Effector memory CD4-positive, alpha-beta T cell (primary cell): ENCODE results near the gene IQCF5.
"Not testable (repeated sequence)": the region's sequence is repeated elsewhere in the genome, so short reads cannot be mapped to it uniquely, and the experiment has no call there.

Source experiments
- DNase-seq, 3 donors: peaks; one replicate each; pipeline ENCODE4 v3.0.0-alpha.2; 2020
- H3K27ac ChIP-seq: 2 replicates; pipeline ENCODE4 v1.7.0; 2013; ENCODE audit warnings: mild to moderate bottlenecking, low read length, moderate library complexity; ENCODE audit not compliant: insufficient read depth, poor library complexity, severe bottlenecking
- H3K27me3 ChIP-seq: replicated peaks from 2 replicates; pipeline ENCODE4 v1.7.0; 2013; ENCODE audit warnings: mild to moderate bottlenecking, low read length; ENCODE audit not compliant: insufficient read depth, control insufficient read depth, poor library complexity, severe bottlenecking
- H3K36me3 ChIP-seq: 2 replicates; pipeline ENCODE4 v1.7.0; 2013; ENCODE audit warnings: mild to moderate bottlenecking, low read length, moderate library complexity; ENCODE audit not compliant: control insufficient read depth, insufficient read depth
- H3K4me1 ChIP-seq: 2 replicates; pipeline ENCODE4 v1.7.0; 2013; ENCODE audit warnings: low read length, mild to moderate bottlenecking; ENCODE audit not compliant: control insufficient read depth, insufficient read depth, poor library complexity, severe bottlenecking
- H3K4me3 ChIP-seq: 2 replicates; pipeline ENCODE4 v1.7.0; 2013; ENCODE audit warnings: low read length, low read depth, mild to moderate bottlenecking; ENCODE audit not compliant: insufficient read depth, poor library complexity, severe bottlenecking
- H3K9me3 ChIP-seq: 2 replicates; pipeline ENCODE4 v1.7.0; 2013; ENCODE audit warnings: mild to moderate bottlenecking, low read length, moderate library complexity; ENCODE audit not compliant: control insufficient read depth

Gene IQCF5

GRCh38 chr3:51873253-51873766 lies 2.1 kb downstream of the IQCF5 start:
- DNase-seq: no peak
- Histone ChIP-seq H3K36me3 (no peaks in the 10 kb centered on the region), H3K9me3 (no peaks in the 10 kb centered on the region), H3K27me3 (no peaks in the 10 kb centered on the region), H3K4me3 (no peak overlapping the region), H3K27ac (no peak overlapping the region), H3K4me1 (no peaks in the 10 kb centered on the region)

DNA sequence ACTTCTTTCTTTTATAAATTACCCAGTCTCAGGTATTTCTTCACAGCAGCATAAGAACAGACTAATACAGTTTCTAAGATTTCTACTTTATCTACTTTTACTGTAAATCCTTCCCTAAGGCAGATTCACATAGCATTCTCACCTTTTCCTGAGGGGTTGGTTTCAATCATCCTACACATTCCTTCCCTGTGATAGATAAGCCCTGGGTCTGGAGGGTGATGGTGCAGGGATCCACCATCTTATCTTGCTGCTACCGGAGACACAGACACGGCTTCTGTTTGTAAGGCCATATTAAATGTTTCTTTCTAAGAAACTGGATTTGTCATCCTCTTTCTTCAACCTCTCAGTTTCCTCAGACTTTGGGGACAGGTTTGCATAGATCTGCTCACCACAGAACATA lies 6.1 kb downstream of the IQCF5 start:
- Histone ChIP-seq H3K27ac (no peak overlapping the region), H3K27me3 (no peaks in the 10 kb centered on the region), H3K4me1 (no peaks in the 10 kb centered on the region), H3K36me3 (no peaks in the 10 kb centered on the region), H3K4me3 (no peak overlapping the region), H3K9me3 (no peaks in the 10 kb centered on the region)
- DNase-seq: no peak

- H3K9me3 ChIP-seq, H3K27me3 ChIP-seq, H3K4me1 ChIP-seq, H3K27ac ChIP-seq, DNase-seq, H3K4me3 ChIP-seq, H3K36me3 ChIP-seq: not testable (repeated sequence)
Observed at GRCh38 chr3:51868896-51869295, 6.5 kb downstream of the IQCF5 start.

DNA sequence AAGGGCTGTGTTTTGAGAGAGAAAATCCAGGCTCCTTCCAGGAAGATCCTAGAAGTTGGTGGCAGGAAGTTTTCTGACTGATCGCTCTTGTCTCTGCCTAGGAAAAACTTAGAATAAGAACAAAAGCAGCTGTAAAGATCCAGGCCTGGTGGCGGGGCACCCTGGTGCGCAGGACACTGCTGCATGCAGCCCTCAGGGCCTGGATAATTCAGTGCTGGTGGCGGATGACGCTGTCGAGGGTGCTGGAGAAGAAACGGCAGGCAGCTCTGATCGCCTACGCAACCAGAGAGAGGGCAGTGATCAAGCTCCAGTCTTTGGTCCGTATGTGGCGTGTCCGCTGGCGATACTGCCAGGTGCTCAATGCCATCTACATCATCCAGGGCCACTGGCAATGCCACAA lies 12.5 kb downstream of the IQCF5 start:
- Histone ChIP-seq H3K36me3 (no peaks in the 10 kb centered on the region), H3K4me3 (no peak overlapping the region), H3K4me1 (no peaks in the 10 kb centered on the region), H3K27me3 (no peaks in the 10 kb centered on the region), H3K27ac (no peak overlapping the region), H3K9me3 (no peaks in the 10 kb centered on the region)
- no peak for DNase-seq

- H3K27ac ChIP-seq: no peak within 1 kb of the TSS
- H3K27me3 ChIP-seq: no peaks in the 10 kb centered on the region
- DNase-seq: no peak
- H3K36me3 ChIP-seq: no peaks in the 10 kb centered on the region
- no peak within 1 kb of the TSS for H3K4me3 ChIP-seq
- H3K4me1 ChIP-seq: no peaks in the 10 kb centered on the region
- H3K9me3 ChIP-seq: no peaks in the 10 kb centered on the region
Observed at GRCh38 chr3:51860703-51861665, 14.4 kb downstream of the IQCF5 start, which contains the start of gene IQCF2. Gene IQCF2 (plus strand): TSS chr3:51861615. CDS start chr3:51861667, 52 bp downstream.

GRCh38 chr3:51855411-51855810 lies 20.0 kb downstream of the IQCF5 start:
- H3K27ac ChIP-seq, H3K4me1 ChIP-seq, H3K36me3 ChIP-seq, H3K9me3 ChIP-seq, H3K4me3 ChIP-seq, DNase-seq, H3K27me3 ChIP-seq: not testable (repeated sequence)

DNA sequence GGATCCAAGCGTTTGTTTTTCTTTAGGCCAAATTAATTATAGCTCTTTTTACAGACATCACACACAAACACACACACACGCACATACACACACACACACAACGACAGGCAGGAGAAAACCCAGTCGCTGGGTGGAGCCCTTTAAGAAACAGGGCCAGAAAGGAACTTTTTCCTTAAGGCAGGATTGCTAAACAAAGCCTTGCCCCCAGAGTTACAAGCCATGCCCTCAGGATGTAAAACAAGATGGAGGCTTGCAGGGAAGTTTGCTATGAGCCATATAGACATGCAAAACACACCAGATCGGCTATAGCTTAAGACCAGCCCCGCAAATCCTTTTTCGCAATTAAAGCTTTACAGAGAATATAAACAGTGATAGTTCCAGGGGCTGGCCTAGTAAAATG lies 30.3 kb downstream of the IQCF5 start:
- Histone ChIP-seq H3K27ac (no peak overlapping the region), H3K4me1 (no peaks in the 10 kb centered on the region), H3K4me3 (no peak overlapping the region), H3K9me3 (no peaks in the 10 kb centered on the region), H3K36me3 (no peaks in the 10 kb centered on the region), H3K27me3 (peaks cover 5% of the 10 kb centered on the region)
- DNase-seq: no peak

DNA sequence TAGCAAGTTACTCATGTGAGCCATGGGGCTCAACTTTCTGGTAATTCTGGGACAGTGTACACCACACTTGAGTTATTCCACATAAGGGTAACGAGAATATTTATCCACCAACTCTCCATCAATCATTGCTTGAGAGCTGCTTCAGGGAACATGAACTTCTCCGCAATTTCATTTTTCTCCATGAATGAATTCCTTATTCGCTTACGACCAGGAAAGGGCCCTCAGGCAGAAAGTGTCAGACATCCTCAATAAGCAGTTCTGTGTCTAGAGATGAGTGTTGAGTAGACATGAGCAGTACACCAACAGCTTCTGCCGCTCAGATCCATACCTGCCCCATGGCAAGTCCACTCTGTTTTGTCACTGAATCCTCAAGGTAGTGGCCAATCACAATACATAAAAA lies 38.8 kb downstream of the IQCF5 start:
- Histone ChIP-seq H3K36me3 (no peaks in the 10 kb centered on the region), H3K4me1 (no peaks in the 10 kb centered on the region), H3K27ac (no peak overlapping the region), H3K9me3 (no peaks in the 10 kb centered on the region), H3K27me3 (no peaks in the 10 kb centered on the region), H3K4me3 (no peak overlapping the region)
- DNase-seq: no peak

DNA sequence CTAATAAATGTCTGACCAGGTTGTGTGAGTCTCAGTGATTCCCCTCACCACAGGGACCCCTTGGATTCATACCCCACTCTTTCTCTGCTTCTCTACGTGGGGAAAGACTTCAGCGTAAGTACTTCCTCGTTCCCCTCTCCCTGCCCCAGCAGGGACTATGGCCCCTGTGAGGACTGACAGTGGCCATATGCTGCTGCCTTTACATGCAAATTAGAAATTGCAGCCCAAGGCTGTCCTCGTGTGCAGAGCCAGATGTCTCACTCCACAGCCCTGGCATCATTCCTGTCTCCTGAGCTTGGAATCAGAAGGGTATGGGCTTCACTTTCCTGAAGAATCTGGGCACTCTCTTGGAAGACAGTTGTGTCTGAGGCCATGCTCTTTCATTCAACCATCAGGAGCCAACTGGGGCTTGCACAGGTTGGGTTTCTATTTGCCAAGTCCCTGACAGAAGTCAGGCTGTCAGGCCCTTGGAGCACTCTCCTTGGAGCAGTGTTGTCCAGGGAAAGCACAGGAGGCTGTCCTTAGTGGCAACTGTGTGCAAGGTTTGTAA lies 44.5 kb downstream of the IQCF5 start:
- Histone ChIP-seq H3K36me3 (no peaks in the 10 kb centered on the region), H3K4me3 (no peak overlapping the region), H3K9me3 (no peaks in the 10 kb centered on the region), H3K27me3 (no peaks in the 10 kb centered on the region), H3K27ac (no peak overlapping the region), H3K4me1 (no peaks in the 10 kb centered on the region)
- no peak for DNase-seq

- Histone ChIP-seq H3K27me3 (no peaks in the 10 kb centered on the region), H3K27ac (no peak overlapping the region), H3K36me3 (no peaks in the 10 kb centered on the region), H3K4me1 (no peaks in the 10 kb centered on the region), H3K9me3 (no peaks in the 10 kb centered on the region), H3K4me3 (no peak overlapping the region)
- DNase-seq: no peak
Observed at GRCh38 chr3:51830345-51830744, 45.1 kb downstream of the IQCF5 start.
